Thyroid gland (tissue), 4 donors: Measurements from ENCODE around the gene TSPAN5. TPM values are rescaled to one million over a fixed set of nuclear protein-coding genes. Genes with fewer than 3 reads are reported as not detected.

Experiments used
- DNase-seq, 2 donors: peaks; one replicate each; pipeline ENCODE4 v3.0.0-alpha.2; 2019
- H3K27ac ChIP-seq, 3 donors: fragments of 200-600 bp; sonication (generic); 1 replicate in 2 of 3; 2 replicates in 1 of 3; pipeline ENCODE4 v1.5.1; 2016 to 2019; ENCODE audit warnings: mild to moderate bottlenecking in 1 of 3, moderate library complexity in 1 of 3
- H3K27me3 ChIP-seq: fragments of 200-600 bp; sonication (generic); one replicate; pipeline ENCODE4 v1.5.1; 2019
- H3K36me3 ChIP-seq, 2 donors: fragments of 200-600 bp; sonication (generic); one replicate each; pipeline ENCODE4 v1.5.1; 2016 to 2019
- H3K4me1 ChIP-seq, 2 donors: fragments of 200-600 bp; sonication (generic); one replicate each; pipeline ENCODE4 v1.5.1; 2017 to 2019
- H3K4me3 ChIP-seq, 3 donors: fragments of 200-600 bp; sonication (generic); replicated peaks in 1 of 3; 1 replicate in 2 of 3; 2 replicates in 1 of 3; pipeline ENCODE4 v1.5.1; 2016; ENCODE audit warnings: mild to moderate bottlenecking in 1 of 3
- H3K9me3 ChIP-seq: fragments of 200-600 bp; sonication (generic); one replicate; pipeline ENCODE4 v1.5.1; 2017
- POLR2A ChIP-seq, 2 donors: fragments of 450-650 bp; IDR thresholded peaks; one replicate each; pipeline ENCODE4 v1.6.1; 2017; ENCODE audit warnings: antibody characterized with exemption in 2 of 2, mild to moderate bottlenecking in 2 of 2, moderate library complexity in 1 of 2
- WGBS, 2 donors: methylation state at CpG; one replicate each; pipeline ENCODE4 v1.1.5; 2017; 5-methylcytosine and 5-hydroxymethylcytosine counted together
- intact Hi-C: fragments of 100-400 bp; cut with DNase I; formaldehyde crosslinking; loops from one replicate; pipeline ENCODE4 v1.15.1; 2023
- total RNA-seq, 4 donors: library from RNA; depleted of rRNA; stranded (reverse); fragments of >200 nt; gene quantifications; one replicate each; pipeline ENCODE4 v1.2.3, GENCODE V29; 2016
- TF ChIP-seq, protein P1 (sequence below), 6 experiments: fragments of 200-600 bp in 3 of 6; fragments of 450-650 bp in 3 of 6; sonication (generic) in 3 of 6; IDR thresholded peaks; one replicate each; pipeline ENCODE4 v1.5.1; 2016 to 2019; ENCODE audit warnings: antibody characterized with exemption in 6 of 6, mild to moderate bottlenecking in 2 of 6, inconsistent platforms in 1 of 6, moderate library complexity in 1 of 6

The TSPAN5 gene
- total RNA-seq, 4 donors from 2014 or later: 26.4 to 48.0 (median 29.1) TPM

DNA sequence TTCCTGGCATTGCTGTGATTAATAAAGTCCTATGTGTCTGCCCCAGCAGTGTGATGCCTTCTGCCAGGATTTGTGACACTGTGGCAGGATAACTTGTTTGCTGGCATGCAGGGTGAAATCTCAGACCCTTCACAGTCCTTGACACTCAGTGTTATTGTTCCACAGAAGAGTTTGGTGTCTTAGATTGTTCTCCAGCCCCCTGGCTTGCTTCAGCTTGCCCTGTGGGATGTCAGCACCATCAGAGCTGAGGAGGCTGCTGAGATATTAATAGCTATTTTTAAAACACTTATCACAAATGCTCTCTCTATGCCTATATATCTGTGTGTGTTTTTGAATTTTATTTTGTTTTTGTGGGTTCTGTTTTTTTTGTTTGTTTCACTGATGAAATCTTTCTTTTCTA, 136.9 kb downstream of the TSPAN5 start:
- Histone ChIP-seq H3K4me1 (peaks cover 19 to 32% of the 10 kb centered on the region in 2 donors), H3K9me3 (no peaks in the 10 kb centered on the region), H3K4me3 (no peak overlapping the region), H3K27ac (peak overlapping the region in 1 of 3 donors; percentile 23), H3K36me3 (no peaks in the 10 kb centered on the region), H3K27me3 (no peaks in the 10 kb centered on the region)
- intact Hi-C loops: no loop called here
- peak; percentile 27 to 29 for DNase-seq
- TF ChIP-seq, protein P1, sequence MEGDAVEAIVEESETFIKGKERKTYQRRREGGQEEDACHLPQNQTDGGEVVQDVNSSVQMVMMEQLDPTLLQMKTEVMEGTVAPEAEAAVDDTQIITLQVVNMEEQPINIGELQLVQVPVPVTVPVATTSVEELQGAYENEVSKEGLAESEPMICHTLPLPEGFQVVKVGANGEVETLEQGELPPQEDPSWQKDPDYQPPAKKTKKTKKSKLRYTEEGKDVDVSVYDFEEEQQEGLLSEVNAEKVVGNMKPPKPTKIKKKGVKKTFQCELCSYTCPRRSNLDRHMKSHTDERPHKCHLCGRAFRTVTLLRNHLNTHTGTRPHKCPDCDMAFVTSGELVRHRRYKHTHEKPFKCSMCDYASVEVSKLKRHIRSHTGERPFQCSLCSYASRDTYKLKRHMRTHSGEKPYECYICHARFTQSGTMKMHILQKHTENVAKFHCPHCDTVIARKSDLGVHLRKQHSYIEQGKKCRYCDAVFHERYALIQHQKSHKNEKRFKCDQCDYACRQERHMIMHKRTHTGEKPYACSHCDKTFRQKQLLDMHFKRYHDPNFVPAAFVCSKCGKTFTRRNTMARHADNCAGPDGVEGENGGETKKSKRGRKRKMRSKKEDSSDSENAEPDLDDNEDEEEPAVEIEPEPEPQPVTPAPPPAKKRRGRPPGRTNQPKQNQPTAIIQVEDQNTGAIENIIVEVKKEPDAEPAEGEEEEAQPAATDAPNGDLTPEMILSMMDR (IDR thresholded peaks at IDR 0.05): no peak
- TF ChIP-seq POLR2A (IDR thresholded peaks at IDR 0.05): no peak

DNA sequence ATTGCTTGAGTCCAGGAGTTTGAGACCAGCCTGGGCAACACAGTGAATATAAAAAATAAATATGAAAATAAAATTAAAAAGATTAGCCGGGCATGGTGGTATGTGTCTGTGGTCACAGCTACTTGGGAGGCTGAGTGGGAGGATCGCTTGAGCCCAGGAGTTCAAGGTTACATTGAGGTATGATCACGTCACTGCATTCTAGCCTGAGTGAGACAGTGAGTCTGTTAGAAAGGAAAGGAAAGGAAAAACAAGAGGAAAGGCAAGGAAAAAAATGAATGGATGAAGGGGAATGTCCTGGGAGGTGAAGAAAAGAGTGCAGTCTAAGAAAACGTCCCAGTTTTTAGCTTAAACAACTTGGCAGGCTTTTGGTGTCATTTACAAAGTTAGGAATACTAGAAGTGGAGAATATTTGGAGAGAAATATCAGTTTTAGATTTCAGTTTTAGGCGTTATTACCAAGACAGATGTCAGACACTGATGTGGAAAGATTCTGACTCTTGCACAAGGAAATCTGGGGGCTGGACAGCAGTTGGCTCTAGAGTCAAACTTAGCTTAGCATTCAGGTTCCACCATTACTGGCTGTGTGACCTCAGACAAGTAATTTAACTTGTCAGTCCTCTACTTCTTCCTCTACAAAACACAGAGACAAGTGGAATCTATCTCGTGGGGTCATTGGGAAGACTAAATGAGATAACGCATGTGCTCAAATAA, 139.0 kb downstream of the TSPAN5 start:
- DNase-seq: no peak
- Histone ChIP-seq H3K27ac (no peak overlapping the region), H3K36me3 (no peaks in the 10 kb centered on the region), H3K9me3 (no peaks in the 10 kb centered on the region), H3K27me3 (no peaks in the 10 kb centered on the region), H3K4me1 (peaks cover 19 to 32% of the 10 kb centered on the region in 2 donors), H3K4me3 (no peak overlapping the region)
- 86 to 92% methylated on average over 7 of the region's 7 CpGs for WGBS, 2 donors
- intact Hi-C loops: no loop called here
- no peak for TF ChIP-seq POLR2A (IDR thresholded peaks at IDR 0.05)
- TF ChIP-seq, protein P1 (IDR thresholded peaks at IDR 0.05): no peak

GRCh38 chr4:98518559-98519267, 139.7 kb downstream of the TSPAN5 start:
- Histone ChIP-seq H3K4me1 (peaks cover 17 to 31% of the 10 kb centered on the region in 2 donors), H3K27me3 (no peaks in the 10 kb centered on the region), H3K27ac (no peak overlapping the region), H3K9me3 (no peaks in the 10 kb centered on the region), H3K4me3 (no peak overlapping the region), H3K36me3 (no peaks in the 10 kb centered on the region)
- DNase-seq: no peak
- TF ChIP-seq, protein P1 (IDR thresholded peaks at IDR 0.05): no peak
- no peak for TF ChIP-seq POLR2A (IDR thresholded peaks at IDR 0.05)
- WGBS, 2 donors: 89 to 93% methylated on average over 5 of the region's 5 CpGs
- intact Hi-C loops: no loop called here

DNA sequence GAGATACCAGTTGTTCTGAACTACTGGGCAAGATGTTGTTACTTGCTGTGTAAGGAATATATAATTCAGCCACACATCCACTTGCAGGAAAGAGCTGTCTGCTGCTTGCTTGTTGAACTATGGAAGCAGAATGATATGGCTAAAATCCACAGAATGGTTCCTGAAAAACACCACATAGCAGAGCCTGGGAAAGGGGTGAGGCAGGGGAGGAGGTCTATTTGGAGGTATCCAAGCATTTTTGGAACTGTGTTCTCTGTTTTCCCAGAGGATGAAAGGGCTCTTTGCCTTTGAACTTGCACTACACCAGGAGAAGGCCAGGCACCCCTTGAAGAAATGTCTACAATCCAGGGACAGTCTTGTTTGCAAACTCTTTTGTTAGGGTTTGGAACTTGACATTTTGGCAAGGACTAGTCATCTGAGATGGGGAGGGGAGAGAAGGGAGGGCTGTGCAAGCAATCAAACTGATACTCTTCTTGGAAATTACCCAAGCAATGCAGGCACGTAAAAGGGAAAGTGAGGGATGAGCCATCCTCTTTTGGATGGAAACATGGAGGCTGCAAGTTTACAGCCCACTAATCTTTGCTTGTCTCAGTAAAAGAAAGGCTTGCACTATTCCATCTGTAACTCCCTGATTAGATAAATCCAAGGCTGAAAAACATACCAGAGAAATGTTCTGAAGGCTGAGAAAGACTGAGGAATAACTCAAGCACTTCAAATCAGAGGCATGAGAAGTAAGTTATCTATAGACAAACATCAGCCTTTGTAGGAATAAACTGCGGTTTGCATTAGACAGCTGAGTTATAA, 141.0 kb downstream of the TSPAN5 start:
- intact Hi-C loops: no loop called here
- peaks cover 17 to 22% of the 10 kb centered on the region in 2 donors for H3K4me1 ChIP-seq
- no peak for DNase-seq
- no peaks in the 10 kb centered on the region for H3K27me3 ChIP-seq
- H3K4me3 ChIP-seq: no peak overlapping the region
- TF ChIP-seq, protein P1 (IDR thresholded peaks at IDR 0.05): no peak
- TF ChIP-seq POLR2A (IDR thresholded peaks at IDR 0.05): no peak
- no peak overlapping the region for H3K27ac ChIP-seq
- H3K36me3 ChIP-seq: no peaks in the 10 kb centered on the region
- WGBS, 2 donors: 68 to 74% methylated on average over 2 of the region's 2 CpGs
- no peaks in the 10 kb centered on the region for H3K9me3 ChIP-seq
